MCF 10A (cell line): ENCODE measurements around the gene SLIT3. TPM values are rescaled to one million over a fixed set of nuclear protein-coding genes. Genes with fewer than 3 reads are reported as not detected.

ENCODE experiments used
- BruUV-seq: library from RNA; stranded (reverse); fragments of 400-500 nt; replicated peaks from 2 replicates; lab custom pipeline; 2021; lab: Mats Ljungman, UMichigan
- CTCF ChIA-PET: fragments of 300-600 bp; sonication (Branson Sonifier 250); formaldehyde crosslinking; extraction: SDS; loops from one replicate; lab custom pipeline; 2021; ENCODE audit warnings: antibody characterized with exemption, inconsistent platforms; lab: Yijun Ruan, JAX
- POLR2A ChIA-PET: fragments of 300-600, 350-650 bp; sonication (Branson Sonifier 250); formaldehyde crosslinking; extraction: SDS; loops from one replicate; lab custom pipeline; 2020; ENCODE audit warnings: antibody characterized with exemption, inconsistent platforms; lab: Yijun Ruan, JAX
- DNase-seq: peaks from one replicate; pipeline ENCODE4 v3.0.0-alpha.2; 2018; ENCODE audit not compliant: unreplicated experiment
- H3K27ac Mint-ChIP-seq: one replicate; pipeline ENCODE4 v1.8.0; 2022; ENCODE audit warnings: mild to moderate bottlenecking, low read depth, mixed read lengths; ENCODE audit not compliant: unreplicated experiment
- H3K27me3 Mint-ChIP-seq: one replicate; pipeline ENCODE4 v1.8.0; 2022; ENCODE audit warnings: mixed read lengths; ENCODE audit not compliant: insufficient read depth, unreplicated experiment
- H3K36me3 Mint-ChIP-seq: one replicate; pipeline ENCODE4 v1.8.0; 2022; ENCODE audit warnings: mild to moderate bottlenecking, moderate library complexity, mixed read lengths; ENCODE audit not compliant: insufficient read depth, unreplicated experiment
- H3K4me1 Mint-ChIP-seq: one replicate; pipeline ENCODE4 v1.8.0; 2022; ENCODE audit warnings: mixed read lengths; ENCODE audit not compliant: insufficient read depth, unreplicated experiment
- H3K4me3 Mint-ChIP-seq: one replicate; pipeline ENCODE4 v1.8.0; 2022; ENCODE audit warnings: mild to moderate bottlenecking, moderate library complexity, mixed read lengths; ENCODE audit not compliant: unreplicated experiment
- H3K9me3 Mint-ChIP-seq: one replicate; pipeline ENCODE4 v1.8.0; 2022; ENCODE audit warnings: mixed read lengths; ENCODE audit not compliant: unreplicated experiment
- CTCF ChIP-seq: fragments of 200-600 bp; IDR thresholded peaks from one replicate; pipeline ENCODE4 v1.8.0; 2022; ENCODE audit warnings: antibody characterized with exemption, mild to moderate bottlenecking; ENCODE audit not compliant: unreplicated experiment
- intact Hi-C: fragments of 100-400 bp; cut with micrococcal nuclease; formaldehyde crosslinking; loops from 2 replicates; pipeline ENCODE4 v1.14.1; 2022
- total RNA-seq: library from RNA; stranded (reverse); gene quantifications from 2 replicates; pipeline ENCODE4 v1.2.3, GENCODE V29; 2022

SLIT3 gene
- total RNA-seq, 1 experiment from 2014 or later, result 0.89 TPM

- Mint-ChIP-seq H3K27ac (no peak overlapping the region), H3K27me3 (no peaks in the 10 kb centered on the region), H3K4me1 (no peaks in the 10 kb centered on the region), H3K9me3 (no peaks in the 10 kb centered on the region), H3K4me3 (no peak overlapping the region), H3K36me3 (peaks cover 5% of the 10 kb centered on the region)
- TF ChIP-seq CTCF, result no peak
- ChIA-PET CTCF (interaction anchor here (0.7 kb wide), 1 partner anchor 867 kb away, joined by 3 read pairs; no protein-coding TSS in a partner anchor), POLR2A (no interaction called here)
- DNase-seq, result no peak
- BruUV-seq, result no TSS peak
- intact Hi-C loops, result no loop called here
These were observed 522.4 kb downstream of the SLIT3 start for GRCh38 chr5:168778536-168778935.

- no peak overlapping the region for H3K27ac Mint-ChIP-seq
- H3K27me3 Mint-ChIP-seq, result no peaks in the 10 kb centered on the region
- H3K36me3 Mint-ChIP-seq, result peaks cover 5% of the 10 kb centered on the region
- no peak for DNase-seq
- H3K4me1 Mint-ChIP-seq, result no peaks in the 10 kb centered on the region
- BruUV-seq, result no TSS peak
- intact Hi-C loops, result no loop called here
- H3K9me3 Mint-ChIP-seq, result no peaks in the 10 kb centered on the region
- H3K4me3 Mint-ChIP-seq, result no peak overlapping the region
- ChIA-PET POLR2A (no interaction called here), CTCF (interaction anchor here (1.1 kb wide), 1 partner anchor 15 kb away, joined by 5 read pairs; no protein-coding TSS in a partner anchor)
- no peak for TF ChIP-seq CTCF
These were observed 523.3 kb downstream of the SLIT3 start for GRCh38 chr5:168777651-168778050.

GRCh38 chr5:168776070-168776469, 524.9 kb downstream of the SLIT3 start:
- ChIA-PET CTCF (no interaction called here), POLR2A (no interaction called here)
- intact Hi-C loops, result no loop called here
- no peak overlapping the region for H3K27ac Mint-ChIP-seq
- peaks cover 5% of the 10 kb centered on the region for H3K36me3 Mint-ChIP-seq
- H3K4me3 Mint-ChIP-seq, result no peak overlapping the region
- DNase-seq, result no peak
- no TSS peak for BruUV-seq
- no peaks in the 10 kb centered on the region for H3K4me1 Mint-ChIP-seq
- TF ChIP-seq CTCF, result no peak
- H3K9me3 Mint-ChIP-seq, result no peaks in the 10 kb centered on the region
- H3K27me3 Mint-ChIP-seq, result no peaks in the 10 kb centered on the region

GRCh38 chr5:168773226-168773625, 527.7 kb downstream of the SLIT3 start:
- ChIA-PET CTCF (interaction anchor here (0.6 to 0.8 kb wide), 4 partner anchors 9 to 1328 kb away, joined by 3 read pairs; no protein-coding TSS in a partner anchor), POLR2A (no interaction called here)
- no peak overlapping the region for H3K4me3 Mint-ChIP-seq
- no peaks in the 10 kb centered on the region for H3K9me3 Mint-ChIP-seq
- H3K27ac Mint-ChIP-seq, result no peak overlapping the region
- intact Hi-C loops, result no loop called here
- H3K36me3 Mint-ChIP-seq, result peaks cover 5% of the 10 kb centered on the region
- DNase-seq, result no peak
- no peaks in the 10 kb centered on the region for H3K27me3 Mint-ChIP-seq
- BruUV-seq, result no TSS peak
- TF ChIP-seq CTCF, result no peak
- no peaks in the 10 kb centered on the region for H3K4me1 Mint-ChIP-seq
